ENCODE data around the gene BANP.
A peak's percentile ranks its signal among the peaks of the same experiment; 100 is the strongest.

The BANP gene

DNA sequence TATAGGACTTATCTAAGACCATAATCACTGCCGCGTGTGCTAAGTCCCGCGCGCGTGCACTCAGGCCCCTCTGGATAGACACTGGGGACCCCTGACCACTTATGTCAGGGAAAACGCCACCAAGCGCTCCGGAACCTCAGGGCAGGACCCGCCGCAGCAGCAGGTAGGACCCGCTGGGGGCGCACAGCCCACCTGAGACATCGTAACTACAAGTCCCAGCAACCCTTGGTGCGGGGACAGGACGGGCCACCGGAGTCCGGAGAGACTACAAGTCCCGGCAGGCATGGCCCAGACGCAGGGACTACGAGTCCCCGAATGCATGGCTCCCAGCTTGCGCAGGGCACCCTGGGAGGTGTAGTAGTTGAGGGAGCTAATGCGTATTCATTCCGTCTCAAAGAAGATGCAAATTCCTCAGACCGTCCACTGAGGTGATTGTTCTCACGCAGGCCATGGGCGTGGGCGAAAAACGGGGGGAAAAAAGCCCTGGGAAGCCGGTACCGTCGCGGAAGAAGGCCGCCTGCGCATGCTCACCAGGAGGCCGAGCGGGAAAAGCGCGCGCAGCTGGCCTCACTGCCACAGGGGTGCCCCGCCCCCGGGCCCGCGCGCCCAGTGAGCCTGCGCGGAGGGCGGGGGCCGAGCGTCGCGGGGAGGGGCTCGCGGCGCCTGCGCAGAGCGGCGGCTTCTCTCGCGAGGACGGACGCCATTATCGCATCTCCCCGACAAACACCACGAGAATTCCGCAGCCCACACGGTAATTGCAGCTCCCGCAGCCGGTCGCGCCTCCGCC, at the start of gene BANP:
Gene BANP, plus strand, starts transcription at position 670 of the 787 bp plus-strand sequence. CDS start 23,682 bp downstream, outside the sequence.
- CTCF ChIA-PET = interaction anchor here (1.4 kb wide), 1 partner anchor 172 kb away, joined by 6 read pairs; no protein-coding TSS in a partner anchor
- Histone ChIP-seq H3K36me3 (ENCODE audit: control insufficient read depth in 2 of 2, insufficient read depth in 1 of 2, low read length in 2 of 2) (peaks cover 4 to 31% of the 10 kb centered on the region in 2 experiments; a peak in 2 of 3 replicates), H3K27ac (ENCODE audit: extremely low read depth, low read depth, low read length) (peak within 1 kb of the TSS; percentile 85), H3K4me3 (ENCODE audit: low read depth, low read length) (peak within 1 kb of the TSS; percentile 82), H3K4me1 (ENCODE audit: control insufficient read depth, insufficient read depth, low read length) (peaks cover 10% of the 10 kb centered on the region; the same call in 1 of the 2 replicates), H3K9me3 (ENCODE audit: control insufficient read depth, insufficient read depth, low read depth, low read length) (no peaks in the 10 kb centered on the region)
- POLR2A ChIA-PET = interaction anchor here (0.5 to 1.5 kb wide), 9 partner anchors 9 to 1922 kb away, joined by 3 to 7 read pairs (median 4); partner anchors contain the start of genes FBXO31, KLHDC4, TCF25 and ZC3H18
- TF ChIP-seq ZNF148 (tag by site-specific recombination; IDR thresholded peaks at IDR 0.05; ENCODE audit: borderline replicate concordance) (no peak), PRDM2 (tag by site-specific recombination; IDR thresholded peaks at IDR 0.05; ENCODE audit: borderline replicate concordance) (no peak), ZNF792 (tag by site-specific recombination; IDR thresholded peaks at IDR 0.05) (no peak), ZNF221 (tag by site-specific recombination; IDR thresholded peaks at IDR 0.05; ENCODE audit: borderline replicate concordance) (no peak), ZSCAN4 (tag by site-specific recombination; IDR thresholded peaks at IDR 0.05) (no peak), BCL11A (tag by site-specific recombination; IDR thresholded peaks at IDR 0.05; ENCODE audit: low read depth) (no peak), GLI4 (tag by site-specific recombination; IDR thresholded peaks at IDR 0.05) (no peak), ZNF677 (tag by site-specific recombination; IDR thresholded peaks at IDR 0.05) (no peak), ZNF791 (tag by site-specific recombination; IDR thresholded peaks at IDR 0.05) (no peak), MYNN (tag by site-specific recombination; IDR thresholded peaks at IDR 0.05; ENCODE audit: borderline replicate concordance) (no peak), GLI2 (tag by site-specific recombination; IDR thresholded peaks at IDR 0.05; ENCODE audit: borderline replicate concordance, low read depth) (no peak), ZNF184 (tag by site-specific recombination; IDR thresholded peaks at IDR 0.05) (no peak), SCRT1 (tag by site-specific recombination; IDR thresholded peaks at IDR 0.05; ENCODE audit: borderline replicate concordance) (peak; percentile 83), ZNF366 (tag by site-specific recombination; conservative IDR thresholded peaks at IDR 0.05) (no peak), PRDM10 (tag by site-specific recombination; IDR thresholded peaks at IDR 0.05) (peak; percentile 46; the same call in 1 of the 2 replicates)
- TF ChIP-seq, protein P1, sequence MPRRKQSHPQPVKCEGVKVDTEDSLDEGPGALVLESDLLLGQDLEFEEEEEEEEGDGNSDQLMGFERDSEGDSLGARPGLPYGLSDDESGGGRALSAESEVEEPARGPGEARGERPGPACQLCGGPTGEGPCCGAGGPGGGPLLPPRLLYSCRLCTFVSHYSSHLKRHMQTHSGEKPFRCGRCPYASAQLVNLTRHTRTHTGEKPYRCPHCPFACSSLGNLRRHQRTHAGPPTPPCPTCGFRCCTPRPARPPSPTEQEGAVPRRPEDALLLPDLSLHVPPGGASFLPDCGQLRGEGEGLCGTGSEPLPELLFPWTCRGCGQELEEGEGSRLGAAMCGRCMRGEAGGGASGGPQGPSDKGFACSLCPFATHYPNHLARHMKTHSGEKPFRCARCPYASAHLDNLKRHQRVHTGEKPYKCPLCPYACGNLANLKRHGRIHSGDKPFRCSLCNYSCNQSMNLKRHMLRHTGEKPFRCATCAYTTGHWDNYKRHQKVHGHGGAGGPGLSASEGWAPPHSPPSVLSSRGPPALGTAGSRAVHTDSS (tag by site-specific recombination; IDR thresholded peaks at IDR 0.05) = 0 out of 2 replicates have a peak, but pooled peaks have one; percentile 21
- TF ChIP-seq, protein P2, sequence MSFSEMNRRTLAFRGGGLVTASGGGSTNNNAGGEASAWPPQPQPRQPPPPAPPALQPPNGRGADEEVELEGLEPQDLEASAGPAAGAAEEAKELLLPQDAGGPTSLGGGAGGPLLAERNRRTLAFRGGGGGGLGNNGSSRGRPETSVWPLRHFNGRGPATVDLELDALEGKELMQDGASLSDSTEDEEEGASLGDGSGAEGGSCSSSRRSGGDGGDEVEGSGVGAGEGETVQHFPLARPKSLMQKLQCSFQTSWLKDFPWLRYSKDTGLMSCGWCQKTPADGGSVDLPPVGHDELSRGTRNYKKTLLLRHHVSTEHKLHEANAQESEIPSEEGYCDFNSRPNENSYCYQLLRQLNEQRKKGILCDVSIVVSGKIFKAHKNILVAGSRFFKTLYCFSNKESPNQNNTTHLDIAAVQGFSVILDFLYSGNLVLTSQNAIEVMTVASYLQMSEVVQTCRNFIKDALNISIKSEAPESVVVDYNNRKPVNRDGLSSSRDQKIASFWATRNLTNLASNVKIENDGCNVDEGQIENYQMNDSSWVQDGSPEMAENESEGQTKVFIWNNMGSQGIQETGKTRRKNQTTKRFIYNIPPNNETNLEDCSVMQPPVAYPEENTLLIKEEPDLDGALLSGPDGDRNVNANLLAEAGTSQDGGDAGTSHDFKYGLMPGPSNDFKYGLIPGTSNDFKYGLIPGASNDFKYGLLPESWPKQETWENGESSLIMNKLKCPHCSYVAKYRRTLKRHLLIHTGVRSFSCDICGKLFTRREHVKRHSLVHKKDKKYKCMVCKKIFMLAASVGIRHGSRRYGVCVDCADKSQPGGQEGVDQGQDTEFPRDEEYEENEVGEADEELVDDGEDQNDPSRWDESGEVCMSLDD (tag by site-specific recombination; IDR thresholded peaks at IDR 0.05) = 0 out of 2 replicates have a peak, but pooled peaks have one; percentile 49
